ENCODE measurements around the gene AFF1.
"Not testable (repeated sequence)": the region's sequence is repeated elsewhere in the genome, so short reads cannot be mapped to it uniquely, and the experiment has no call there.

Gene AFF1

DNA sequence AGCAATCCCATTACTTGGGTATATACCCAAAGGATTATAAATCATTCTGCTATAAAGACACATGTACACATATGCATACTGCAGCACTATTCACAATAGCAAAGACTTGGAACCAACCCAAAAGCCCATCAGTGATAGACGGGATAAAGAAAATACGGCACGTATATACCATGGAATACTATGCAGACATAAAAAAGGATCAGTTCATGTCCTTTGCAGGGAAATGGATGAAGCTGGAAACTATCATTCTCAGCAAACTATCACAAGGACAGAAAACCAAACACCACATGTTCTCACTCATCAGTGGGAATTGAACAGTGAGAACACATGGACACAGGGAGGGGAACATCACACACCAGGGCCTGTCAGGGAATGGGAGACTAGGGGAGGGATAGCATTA is 54.8 kb downstream of the AFF1 start:
- DNase-seq: not testable (repeated sequence)

DNA sequence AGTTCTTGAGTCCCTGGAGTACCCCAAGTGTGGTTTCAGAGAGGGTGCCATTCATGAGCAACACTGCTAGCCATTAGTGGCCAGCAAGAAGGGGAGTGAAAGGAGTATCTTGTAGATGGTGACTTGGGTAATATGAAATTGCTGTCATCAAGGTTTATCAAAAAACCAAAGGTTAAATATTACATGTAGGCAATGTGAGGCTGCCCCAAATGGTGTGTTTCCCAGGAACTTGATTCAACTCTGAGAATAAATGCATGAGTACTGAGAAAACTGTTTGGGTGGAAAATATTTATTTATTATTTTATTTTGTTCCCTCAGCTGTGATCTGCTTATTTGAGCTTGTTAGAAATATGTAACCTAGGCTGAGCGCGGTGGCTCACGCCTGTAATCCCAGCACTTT is 55.7 kb downstream of the AFF1 start:
- no peak for DNase-seq

DNA sequence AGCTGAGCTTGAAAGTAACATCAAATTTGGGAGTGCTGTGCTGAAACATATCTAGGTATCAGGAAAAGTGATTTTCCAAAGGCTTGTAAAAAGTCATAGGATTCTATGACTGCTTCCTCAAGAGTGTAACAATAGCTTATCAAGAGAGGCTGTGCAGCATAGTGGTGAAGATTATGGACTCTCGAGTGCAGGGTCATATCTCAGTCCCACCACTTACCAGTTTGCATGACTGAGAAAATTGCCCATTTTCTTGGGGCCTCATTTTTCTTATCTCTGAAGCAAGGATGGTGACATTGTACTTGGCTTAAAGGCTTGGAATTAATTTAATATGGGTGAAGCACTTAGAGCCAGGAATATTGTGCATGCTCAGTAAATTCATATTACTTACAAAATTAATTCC is 57.2 kb downstream of the AFF1 start:
- DNase-seq: no peak

DNA sequence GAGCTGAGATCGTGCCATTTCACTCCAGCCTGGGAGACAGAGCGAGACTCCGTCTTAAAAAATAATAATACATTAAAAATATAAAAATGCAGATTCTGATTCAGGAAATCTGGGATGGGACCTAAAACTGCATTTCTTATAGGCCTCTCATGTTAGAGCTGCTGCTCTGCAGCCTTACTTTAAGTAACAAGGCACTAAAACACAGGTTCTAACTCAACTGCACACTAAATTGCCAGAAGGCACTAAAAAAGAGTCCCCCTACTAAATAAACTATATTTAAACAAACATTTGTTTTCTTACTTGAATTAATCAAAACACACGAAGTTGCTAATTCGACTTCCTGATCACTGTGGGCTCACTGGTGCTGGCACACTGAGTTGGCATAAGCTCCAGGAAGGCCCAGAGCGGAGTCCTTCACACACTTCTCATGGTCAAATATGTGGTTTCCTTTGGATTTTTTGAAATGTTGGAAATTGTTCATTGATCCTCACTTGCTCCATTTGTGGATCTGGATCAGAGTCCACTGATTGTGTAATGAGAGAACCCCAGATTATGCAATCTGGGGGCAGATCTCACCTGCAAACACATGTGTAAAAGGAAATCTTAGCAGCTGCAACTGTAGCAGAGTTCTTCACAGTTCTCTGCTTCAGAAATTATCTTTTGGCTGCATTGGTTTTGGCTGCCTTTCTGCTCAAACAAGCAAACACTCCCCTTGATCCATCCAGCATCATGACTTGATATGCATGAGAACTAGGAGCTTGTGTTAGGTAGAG is 59.3 kb downstream of the AFF1 start:
- DNase-seq: no peak

DNA sequence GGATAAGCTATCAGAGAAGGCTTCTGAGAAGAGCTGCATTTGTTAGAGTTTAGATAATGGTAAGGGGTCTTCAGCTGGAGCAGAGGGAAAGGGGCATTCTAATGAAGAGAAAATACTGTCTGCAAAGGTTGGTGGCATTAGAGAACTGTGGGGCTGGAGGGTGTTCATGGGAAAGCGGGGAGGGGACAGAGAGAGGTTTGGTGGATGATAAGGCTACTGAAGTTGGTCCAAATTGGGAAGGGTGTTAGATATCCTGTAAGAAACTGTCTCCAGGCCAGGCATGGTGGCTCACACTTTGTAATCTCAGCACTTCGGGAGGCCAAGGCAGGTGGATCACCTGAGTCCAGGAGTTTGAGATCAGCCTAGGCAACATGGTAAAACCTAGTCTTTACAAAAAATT is 59.9 kb downstream of the AFF1 start:
- DNase-seq: no peak

DNA sequence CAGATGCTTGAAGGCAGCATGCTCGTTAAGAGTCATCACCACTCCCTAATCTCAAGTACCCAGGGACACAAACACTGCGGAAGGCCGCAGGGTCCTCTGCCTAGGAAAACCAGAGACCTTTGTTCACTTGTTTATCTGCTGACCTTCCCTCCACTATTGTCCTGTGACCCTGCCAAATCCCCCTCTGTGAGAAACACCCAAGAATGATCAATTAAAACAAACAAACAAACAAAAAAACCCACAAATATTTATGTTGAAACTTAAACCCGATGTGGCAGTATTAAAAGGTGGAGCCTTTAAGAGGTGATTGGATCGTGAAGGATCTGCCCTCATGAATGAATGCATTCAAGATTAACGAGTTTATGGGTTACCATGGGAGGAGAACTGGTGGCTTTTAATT is 61.7 kb downstream of the AFF1 start:
- not testable (repeated sequence) for DNase-seq

DNA sequence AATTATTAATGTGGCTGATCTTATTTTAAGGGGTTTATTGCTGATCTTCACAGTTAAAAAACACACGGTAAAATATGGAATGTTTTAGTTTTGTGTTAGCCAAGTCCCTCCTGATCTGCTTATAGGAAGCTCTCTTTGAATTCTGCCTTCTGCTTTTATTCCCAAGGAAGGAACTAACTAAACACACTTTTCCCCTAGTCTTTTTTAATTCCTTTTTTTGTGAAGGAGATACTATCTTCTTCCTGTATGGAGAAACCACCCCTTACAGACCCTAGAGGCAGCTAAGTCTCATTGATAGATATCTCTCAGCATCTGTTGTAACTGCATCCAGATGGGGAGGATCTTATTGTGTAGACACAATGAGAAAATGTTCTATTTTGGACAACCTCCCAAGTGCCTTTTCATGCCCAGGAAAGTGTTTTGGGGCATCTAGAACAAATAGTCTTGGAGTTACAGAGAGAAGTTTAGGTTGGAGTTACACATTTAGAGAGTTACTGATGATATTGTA is 64.4 kb downstream of the AFF1 start:
- no peak for DNase-seq

DNA sequence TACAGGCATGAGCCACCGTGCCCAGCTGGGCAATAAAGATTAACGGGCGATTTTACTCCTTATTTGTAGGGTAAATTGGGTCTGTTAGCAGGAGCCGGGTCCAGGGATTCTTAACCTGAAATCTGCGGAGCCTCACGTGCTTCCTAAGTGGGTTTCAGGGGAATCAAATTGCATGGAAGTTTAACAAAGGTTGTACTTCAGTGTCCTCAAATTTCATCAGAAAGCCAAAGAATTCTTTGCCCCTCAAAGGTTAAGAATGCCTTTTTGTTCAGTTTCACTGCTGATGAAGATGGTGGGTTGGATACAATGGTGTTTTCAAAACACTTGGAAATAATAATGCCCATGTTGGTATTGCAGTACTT is 67.9 kb downstream of the AFF1 start:
- no peak for DNase-seq

DNA sequence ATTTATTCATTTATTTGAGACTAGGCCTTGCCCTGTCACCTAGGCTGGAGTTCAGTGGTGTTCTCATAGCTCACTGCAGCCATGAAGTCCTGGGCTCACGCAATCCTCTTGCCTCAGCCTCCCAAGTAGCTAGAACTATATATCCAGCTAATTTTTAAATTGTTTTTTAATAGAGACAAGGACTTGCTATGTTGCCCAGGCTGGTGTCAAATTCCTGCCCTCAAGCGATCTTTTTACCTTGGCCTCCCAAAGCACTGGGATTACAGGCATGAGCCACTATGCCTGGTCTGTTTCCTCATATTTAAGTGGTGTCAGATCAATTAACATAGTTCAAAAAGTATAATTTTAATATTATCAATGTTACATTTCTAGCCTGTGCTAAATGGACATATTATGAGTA is 68.5 kb downstream of the AFF1 start:
- no peak for DNase-seq

DNA sequence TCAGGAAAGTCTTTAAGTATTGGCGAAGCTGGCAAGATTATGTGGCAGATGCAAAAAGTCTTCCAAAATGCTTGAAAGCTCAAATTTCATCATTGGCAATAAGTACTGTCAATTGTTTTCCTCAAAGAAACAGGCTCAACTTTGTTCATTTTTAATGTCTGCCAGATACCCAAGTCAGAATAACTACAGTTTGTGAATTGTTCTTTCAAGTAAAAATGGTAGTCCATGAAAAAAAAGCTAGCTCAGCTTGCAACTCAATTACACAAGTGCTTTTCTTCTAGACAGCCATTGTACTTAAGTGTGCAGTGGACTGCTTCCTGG is 70.5 kb downstream of the AFF1 start:
- DNase-seq: no peak

DNA sequence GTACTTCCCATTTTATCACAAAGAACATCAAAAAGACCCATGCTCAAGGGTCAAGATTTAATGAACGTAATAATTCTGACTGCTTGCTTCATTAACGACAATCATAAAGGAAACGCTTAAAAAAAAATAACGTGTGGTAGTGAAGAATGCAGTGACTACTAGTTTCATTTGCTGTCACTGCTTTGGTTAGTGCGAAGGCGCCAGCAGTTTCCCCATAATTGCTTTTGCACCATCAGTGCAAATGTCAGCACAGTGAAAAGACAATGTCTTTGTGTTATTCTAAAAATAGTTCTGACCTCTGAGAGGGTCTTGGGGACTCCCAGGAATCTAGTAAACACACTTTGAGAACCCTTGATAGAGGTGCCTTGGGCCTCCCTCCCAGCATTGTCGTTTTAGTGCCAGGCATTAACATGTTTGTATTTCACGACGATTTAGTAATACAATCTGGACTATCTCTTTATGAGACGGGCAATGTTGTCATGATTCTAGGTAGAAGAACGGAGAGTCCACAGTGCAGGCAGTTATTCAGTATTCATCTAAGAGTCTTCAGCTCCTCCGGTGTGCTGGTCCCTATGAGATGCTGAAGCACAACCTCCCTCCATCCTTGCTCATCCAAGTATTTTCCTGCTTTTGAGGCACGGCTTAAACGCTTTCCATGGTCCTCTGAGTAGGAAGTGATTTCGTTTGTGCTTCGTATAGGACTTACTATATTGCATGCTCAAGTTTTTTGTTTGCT is 71.0 kb downstream of the AFF1 start:
- DNase-seq: no peak

DNA sequence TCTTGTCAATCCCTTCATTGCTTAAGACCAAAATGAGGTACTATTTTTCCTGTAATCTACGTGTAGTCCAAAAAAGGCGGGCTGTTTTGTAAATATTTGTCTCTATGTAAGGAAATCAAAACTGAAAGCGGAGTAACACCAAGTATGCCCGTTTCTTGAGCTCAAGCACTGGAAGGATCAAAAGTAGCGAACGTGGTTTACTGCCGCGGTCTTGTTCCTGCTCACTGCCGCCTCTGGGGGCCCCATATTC is 71.5 kb downstream of the AFF1 start:
- no peak for DNase-seq

DNA sequence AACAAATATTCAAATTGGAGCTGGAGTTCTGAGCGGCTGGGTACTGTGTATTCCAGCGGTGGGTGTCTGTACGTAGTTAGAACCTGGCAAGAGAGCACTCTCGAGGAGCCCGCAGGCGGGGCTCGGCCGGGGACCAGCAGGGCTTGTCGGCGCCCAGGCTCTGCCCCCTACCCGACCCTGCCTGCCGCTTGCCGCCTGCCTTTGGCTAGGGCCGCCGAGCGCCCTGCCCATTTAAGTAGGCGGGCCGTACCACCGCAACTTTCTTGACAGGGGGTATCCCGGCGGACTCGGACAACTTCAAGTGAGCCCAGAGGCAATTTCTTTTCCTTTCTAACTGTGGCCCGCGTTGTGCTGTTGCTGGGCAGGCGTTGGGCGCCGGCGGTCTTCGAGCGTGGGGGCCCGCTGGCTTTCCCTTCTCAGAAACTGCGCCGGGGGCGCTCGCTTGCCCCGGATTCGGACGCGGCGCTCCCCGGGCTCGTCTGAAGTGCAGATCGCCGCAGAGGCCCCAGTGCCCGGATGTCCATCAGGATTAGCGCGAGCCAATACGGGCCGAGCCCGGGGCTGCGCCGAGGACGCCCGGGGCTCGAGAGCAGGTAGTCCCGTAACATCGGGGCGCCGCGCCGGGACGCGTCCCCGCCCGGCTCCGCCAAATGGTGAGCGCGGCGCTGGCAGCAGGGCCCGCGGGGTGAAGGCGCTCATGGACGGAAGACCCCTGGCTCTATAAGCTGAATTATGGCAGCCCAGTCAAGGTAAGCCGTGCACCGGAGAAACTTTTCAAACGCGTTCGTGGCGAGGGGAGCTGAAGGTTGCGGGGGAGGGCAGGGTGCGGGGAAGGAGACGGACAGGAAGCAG is 72.1 kb downstream of the AFF1 start:
- DNase-seq: peak; percentile 87

DNA sequence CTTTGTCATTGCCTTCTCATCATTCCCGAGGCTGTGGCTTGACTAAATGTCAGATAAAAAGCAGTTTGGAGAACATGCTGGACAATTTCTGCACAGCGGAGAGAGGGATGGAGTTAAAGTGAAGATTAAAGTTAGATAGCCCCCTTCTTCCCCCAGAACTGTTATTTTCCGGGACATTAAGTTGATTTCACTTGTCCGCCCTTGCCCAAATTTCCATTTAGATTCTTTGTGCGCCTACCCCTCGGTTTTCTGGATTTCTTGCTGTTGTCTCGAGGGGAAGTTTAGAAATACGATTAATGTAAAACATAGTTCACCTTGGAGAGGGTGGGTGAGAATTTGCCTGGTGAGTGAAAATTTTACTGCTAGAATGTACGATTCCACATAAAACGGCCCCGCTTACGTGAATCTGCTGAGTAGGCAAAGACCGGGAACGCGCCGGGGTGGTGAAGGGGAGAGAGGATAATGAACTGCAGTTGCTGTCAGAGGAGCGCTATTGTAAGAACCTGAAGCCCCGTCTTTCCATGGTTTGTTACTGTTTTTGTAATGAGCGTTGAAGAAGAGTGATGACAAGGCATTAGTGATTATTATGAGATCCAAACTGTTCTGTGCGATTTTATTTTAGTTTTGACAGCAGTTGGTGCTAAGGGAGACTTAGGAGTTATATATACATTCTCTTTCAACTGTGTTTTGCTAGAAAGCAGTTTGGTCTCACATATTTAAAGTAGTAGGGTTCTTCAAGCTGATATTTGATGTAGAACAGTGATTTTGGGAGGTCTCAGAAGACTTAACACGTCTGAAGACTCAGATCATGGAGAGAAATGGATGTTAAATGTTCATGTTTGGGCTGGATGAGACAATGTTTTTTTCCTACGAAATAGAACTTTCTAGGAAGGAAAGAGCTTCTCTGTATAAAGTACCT is 73.0 kb downstream of the AFF1 start:
- no peak for DNase-seq

DNA sequence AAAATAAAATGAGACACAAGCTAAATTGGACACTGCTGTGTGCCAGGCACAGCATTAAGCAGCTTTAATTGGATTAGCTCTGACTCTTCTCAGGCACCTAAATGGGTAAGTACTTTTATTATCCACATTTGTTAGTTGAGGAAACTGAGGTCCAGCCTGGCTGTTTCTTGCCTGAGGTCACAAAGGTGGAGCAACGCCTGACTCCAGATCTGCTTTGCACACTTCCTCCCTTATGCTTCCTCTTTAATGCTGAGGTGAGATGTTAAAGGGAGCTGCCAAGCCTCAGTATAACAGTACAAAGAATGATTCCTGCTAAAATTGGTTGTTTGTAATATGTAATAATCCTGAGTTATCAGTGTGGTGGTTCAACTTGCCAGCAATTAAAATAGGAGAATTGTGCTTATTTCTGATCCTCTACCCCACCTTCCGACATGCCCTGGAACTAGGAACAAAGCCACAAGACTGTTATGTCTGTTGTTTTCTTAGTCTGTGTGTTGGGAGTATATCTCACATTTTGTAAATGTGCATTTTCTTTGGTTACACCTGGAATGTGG is 74.4 kb downstream of the AFF1 start:
- no peak for DNase-seq

DNA sequence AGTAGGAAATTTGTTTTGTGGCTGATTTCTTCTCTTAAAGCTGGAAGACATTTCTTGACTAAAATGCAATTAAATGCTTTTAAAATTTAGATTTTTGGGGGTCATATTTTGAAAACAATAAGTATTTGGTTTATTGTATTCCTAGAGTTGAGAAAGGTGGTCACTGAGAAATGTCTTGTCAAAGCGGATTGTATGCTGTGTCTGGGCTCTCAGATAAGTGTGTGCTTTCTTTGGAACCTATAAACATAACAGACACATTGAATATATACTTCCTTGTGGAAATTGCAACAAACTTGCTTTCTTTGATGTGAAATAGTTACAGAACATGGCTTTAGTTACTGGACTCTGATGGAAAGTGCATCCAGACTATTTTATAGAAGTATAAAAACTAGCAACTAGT is 75.4 kb downstream of the AFF1 start:
- no peak for DNase-seq

DNA sequence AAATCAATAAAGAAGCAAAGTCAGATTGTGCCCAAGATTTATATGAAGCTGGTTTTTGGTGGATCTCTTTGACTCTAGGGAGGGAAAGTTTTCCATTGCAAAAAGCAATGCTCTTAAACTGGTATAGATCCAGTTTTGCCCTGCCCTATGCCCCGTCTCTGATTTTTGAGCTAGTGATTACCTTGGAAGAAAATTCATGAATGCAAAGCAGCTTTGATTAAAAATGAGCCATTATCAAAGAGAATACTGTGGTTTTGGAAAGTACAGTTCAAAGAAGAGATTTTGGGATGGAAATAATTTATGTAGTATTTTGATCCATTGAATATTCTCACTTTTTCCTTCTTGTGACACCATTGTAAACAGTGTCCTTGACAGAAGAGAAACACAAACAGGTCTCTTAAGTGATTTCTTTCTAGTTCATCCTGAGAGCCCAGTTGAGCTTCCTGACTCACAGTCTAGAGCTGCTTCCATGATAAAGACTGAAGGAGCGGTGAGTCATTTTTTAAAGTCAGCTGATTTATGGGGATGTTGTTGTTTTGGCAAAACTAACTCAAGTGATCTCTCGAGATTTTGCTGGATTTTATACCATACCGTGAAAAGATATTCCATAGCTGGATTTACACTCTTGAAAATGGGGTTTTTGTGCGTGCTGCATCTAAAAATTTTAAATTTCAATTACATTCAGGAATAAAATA is 76.7 kb downstream of the AFF1 start:
- no peak for DNase-seq

DNA sequence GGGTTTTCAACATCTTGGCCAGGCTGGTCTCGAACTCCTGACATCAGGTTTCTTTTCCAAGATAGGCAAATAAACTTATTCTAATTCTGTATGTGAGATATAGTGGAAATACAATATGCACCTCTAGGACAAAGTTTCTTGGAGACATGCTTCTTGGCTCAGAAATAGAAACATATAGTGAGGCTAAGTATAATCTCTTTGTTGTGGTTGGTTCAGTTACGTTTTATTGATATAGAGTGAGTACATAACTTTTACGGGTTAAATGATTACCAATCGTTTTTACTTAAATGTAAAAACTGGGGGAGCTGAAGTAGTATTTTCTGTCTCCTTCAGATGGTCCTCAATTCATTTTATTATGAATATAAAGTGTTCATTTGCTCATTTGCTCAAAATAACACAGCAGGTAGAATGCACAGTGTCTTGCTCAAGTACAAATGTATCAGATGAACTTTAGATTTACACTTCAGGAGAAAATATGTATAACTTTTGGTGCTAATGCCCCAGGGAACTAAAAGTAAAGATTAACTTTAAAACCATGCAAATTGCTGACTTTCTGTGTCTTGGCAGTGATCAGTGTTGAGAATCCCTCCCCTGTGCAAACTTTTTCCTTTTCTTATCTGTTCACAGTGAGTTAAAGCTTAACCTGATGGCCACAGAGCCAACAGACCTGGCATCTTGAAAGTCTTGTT is 77.6 kb downstream of the AFF1 start:
- no peak for DNase-seq

DNA sequence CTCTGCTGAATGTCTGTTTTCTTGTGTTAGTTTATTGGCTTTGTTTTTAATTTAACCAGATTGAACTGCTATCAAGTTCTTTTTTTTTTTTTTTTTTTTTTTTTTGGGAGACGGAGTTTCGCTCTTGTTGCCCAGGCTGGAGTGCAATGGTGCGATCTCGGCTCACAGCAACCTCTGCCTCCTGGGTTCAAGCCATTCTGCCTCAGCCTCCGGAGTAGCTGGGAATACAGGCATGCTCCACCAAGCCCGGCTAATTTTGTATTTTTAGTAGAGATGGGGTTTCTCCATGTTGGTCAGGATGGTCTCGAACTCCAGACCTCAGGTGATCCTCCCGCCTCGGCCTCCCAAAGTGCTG is 78.1 kb downstream of the AFF1 start:
- DNase-seq: not testable (repeated sequence)

DNA sequence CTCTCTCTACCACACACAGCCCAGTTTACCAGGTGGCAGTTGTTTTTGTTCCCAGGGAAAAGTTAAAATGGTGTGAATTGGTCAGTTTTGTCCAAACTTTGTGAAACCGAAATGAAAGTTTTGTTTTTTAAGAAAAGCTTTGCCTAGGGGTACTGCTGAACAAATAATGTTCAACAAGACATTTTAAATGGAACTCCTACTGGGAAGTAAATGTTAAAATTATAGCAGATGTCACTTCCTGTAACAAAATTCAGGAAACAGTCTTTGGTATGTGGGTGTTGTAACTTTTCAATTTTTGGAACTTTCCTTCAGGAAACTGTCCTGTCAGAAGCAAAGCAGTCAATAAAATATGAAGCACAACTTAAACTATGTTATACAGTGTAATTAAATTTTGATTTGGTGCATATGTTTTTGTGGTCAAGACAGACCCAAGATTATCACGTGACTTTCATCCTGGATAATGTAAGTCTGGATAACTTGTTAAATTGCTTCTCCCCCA is 79.5 kb downstream of the AFF1 start:
- no peak for DNase-seq

DNA sequence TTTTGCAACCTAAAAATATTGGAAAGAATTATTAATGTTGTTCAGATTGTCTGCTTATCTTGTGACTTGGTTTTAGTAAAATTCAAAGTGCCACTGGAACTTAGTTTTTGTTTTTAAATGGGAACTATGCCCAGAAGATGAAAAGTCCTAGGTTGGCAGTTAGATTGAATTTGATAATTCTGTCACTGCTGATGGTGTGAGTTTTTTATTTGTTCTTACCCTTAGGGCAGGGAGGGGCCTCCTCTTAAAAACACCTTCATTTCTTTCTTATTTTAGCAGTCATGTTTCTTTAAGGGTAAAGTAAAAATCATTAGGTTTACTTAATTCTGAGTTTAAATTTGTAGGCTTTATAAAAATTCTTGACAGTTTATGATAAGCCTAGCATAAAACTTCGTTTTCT is 80.6 kb downstream of the AFF1 start:
- DNase-seq: no peak
